Medulla oblongata (tissue), 1 donor: ENCODE measurements around the gene SERTM2.
A peak's percentile ranks its signal among the peaks of the same experiment; 100 is the strongest.
"Not testable (repeated sequence)": the region's sequence is repeated elsewhere in the genome, so short reads cannot be mapped to it uniquely, and the experiment has no call there.

Experiments
- DNase-seq: peaks from one replicate; pipeline ENCODE4 v3.0.0-alpha.2; 2015; ENCODE audit errors: extremely low spot score

SERTM2 gene

DNA sequence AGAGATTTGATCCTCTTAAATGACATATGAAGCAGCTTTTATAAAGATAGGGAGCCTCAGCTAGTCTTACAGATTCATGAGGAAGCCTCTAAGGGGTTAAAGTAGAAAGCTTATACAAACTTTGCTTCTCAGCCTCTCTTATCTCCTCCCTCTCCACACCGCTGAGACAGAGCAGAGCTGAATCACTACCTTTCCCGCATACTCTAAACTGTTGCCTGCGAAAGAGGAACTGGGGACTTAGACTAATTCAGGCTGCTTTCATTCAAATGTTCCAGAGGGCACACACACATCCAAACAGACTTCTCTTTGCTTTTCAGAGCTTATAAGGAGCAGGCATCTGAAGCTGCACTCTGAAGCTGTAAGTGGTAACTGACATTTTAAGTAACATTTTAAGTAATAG, at the start of gene SERTM2:
SERTM2 (plus strand) TSS at position 169 of the 400 bp plus-strand sequence. CDS start 7,213 bp downstream, outside the sequence.
- DNase-seq: peak; percentile 24

DNA sequence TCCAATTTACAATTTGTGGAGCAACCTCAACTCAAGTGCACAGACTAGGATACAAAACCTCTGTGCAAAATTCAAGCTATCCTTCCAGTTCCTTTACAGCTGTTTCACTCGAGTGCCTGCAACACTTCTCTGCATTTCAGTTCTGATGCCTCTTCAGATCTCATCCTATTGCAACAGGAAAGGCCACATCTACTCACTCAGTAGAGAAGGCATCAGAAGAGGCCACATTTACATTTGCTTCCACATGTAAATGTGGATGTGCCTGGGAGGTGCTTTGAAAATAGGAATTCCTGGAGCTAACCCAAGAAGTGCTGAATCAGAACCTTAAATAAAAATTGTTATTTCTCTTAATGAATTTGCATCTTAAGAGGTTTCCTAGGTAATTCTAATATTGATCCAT, 45.8 kb upstream of the SERTM2 start:
- DNase-seq: no peak

DNA sequence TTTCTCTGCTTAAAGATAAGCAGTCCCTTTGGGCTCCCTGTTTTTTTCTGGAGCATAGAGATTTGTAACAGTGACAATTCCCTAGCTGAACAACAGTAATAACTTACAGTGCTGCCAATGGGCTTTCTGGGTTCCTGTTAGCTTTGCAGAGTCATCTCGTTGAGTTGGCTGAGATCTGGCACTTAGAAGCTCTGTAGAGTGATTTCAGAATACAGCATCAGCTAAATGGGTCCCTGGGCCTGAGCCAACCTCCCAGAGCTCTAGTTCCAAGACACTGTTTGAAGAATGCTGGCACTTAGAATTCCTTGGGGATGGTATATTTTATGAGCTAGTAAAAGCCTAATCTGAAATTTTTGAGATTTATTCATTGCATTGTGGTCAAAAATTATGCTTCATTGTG, 43.5 kb upstream of the SERTM2 start:
- DNase-seq: no peak

DNA sequence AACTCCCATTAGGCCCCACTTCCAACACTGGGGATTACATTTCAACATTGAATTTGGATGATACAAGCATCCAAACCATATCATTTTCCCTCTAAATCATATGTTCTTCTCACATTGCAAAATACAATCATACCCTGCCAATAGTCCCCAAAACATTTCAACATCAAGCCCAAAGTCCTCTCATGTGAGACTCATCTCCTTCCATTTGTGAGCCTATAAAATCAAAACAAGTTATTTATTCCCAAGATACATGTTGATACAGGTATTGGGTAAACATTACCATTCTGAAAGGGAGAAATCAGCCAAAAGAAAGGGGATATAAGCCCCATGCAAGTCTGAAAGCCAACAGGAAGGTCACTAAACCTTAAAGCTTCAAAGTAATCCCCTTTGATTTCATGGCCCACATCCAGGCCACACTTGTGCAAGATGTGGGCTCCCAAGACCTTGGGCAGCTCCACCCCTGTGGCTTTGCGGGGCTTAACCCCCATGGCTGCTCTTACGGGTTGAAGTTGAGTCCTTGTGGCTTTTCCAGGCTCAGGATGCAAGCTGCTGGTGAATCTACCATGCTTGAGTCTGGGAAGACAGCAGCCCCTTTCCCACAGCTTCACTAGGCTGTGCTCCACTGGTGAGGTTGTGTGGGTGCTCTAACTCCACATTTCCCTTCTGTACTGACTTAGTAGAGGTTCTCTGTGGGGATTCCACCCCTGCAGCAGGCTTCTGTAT, 40.6 kb upstream of the SERTM2 start:
- DNase-seq: no peak

DNA sequence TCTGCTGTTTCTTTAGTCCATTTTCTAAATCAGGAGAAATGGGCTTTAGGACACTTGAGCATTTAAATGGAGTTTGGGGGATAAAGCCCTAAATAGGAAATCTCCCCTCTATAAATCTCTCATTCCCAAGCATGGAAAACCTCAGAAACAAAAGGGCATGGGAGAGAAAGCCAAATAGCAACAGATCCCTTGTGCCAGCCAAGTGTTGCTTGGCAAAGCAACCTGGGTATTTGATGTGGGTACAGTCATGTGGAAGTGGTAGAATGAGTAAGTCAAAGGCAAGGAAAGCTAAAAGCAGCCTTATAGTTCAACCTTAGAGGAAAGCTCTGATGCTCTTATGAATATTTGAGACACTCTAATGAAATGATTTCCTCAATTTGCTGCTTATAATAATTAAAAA, 29.5 kb upstream of the SERTM2 start:
- peak; percentile 2 for DNase-seq

DNA sequence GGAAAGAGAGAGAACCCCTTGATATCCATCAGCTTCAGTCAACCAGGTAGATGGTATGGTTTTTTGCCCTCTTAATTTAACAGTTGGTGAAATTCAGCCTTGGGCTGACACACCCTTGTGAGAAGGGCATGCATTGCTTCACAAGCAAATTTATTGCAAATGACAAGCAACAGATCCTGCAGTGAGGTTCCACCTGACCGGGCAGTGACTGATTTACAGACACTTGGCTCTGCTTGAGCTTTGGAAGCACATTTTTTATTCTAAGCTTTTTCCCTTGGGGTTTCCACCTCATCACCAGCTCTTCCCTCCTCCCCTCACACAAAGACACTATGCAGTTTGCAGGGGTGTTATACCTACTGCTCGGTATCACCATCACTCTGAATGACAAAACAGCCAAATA, 28.3 kb upstream of the SERTM2 start:
- DNase-seq: no peak

DNA sequence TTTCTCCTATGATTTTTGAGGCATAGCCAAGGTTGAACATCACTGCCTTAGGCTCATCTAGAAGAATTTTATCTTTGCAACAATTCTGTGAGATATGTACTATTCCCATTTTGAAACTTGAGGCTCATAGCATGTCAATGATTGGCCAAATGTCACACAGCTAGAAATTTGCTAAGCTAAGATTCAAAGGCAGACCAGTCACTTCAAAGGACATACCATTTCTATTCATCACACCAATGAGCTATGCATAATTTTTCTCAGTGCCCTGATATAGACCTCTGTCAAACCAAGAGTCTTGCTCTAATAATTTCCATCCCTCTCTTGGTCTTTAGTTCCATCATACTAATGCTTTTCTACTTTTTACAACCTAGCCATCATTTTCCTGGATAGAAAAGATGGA, 27.6 kb upstream of the SERTM2 start:
- DNase-seq: no peak

DNA sequence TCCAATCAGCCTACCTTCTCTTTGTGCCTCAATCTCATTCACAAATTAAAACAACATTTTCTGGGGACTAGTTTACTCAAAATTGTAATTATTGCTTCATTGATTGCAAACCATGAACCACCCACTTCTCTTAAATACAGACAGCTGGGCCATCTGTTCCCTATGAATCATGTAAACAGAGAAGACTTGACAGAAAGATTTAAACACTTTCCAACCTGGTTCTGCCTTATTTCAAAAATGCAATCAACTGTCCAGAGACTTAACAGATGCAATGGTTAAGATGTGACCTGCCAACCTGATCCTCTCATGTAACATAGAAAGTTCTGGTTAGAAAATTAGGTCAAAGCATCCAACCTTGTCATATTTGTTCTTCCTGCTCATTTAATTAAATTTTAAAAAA, 20.8 kb upstream of the SERTM2 start:
- no peak for DNase-seq

DNA sequence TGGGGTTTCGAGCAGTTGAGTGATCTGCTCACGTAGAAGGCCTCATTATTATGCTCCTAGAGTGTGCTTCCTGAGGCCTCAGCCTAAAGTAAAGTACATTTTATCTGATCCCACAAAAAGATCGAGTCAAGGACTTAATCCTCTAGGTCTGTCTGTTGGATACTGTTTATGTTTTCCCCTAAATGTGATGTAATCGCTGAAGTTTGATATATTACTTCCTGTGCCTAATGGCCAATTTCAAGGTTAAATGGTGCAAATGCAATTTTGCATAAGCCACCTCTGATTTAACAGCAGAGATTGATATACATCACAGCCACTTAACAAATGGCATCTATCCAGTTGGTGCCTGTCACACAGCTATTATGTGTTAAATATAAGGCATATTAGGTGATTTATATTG, 19.4 kb upstream of the SERTM2 start:
- DNase-seq: no peak

DNA sequence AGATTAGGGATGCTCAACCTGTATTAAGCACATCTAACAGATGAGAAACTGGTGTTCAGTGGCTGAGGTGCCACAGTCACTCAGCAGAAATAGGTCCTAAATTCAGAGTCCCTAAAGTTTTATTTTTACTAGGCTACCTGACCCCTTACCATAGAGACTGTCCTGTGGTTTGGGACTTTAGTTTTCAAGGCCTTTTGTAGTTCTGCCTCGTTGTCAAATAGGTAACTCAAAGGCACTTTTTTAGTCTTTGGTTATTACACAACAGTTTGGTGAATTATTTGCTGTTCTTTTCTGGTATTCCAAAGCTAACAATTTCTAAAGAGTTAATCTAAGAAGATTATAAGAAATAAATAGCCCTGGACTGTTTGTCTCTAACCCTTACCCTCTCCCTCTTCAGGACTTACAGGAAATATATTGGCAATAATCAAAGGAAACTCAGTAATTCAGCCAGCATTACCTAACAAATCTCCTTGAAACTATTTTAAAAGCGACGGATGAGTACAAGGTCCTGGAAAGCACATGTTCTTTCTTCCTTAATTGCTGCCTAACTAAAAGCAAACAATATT, 12.8 kb upstream of the SERTM2 start:
- DNase-seq: no peak

DNA sequence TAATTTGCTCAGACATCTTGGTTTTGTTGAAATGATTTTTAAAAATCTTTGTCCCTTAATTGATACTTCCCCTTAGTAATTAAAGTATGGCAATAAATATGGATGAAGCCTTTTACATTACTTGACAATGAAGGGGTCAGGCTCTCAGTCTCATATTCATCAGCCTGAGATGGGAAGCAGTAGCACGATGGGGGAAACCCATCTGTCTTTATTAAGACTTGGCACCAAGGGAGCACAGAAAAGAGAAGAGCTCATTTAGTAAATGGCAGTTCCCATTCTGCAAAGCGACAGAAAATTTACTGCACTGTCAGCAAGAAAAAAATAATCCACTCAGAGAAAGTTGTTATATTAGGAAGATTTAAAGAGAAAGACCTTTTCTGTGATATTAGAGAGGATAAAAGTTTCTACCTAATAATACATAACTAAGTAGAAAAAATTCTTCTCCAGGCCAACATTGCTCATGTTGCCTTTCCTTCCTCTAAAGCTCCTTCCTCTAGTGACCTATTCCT, 7.9 kb upstream of the SERTM2 start:
- no peak for DNase-seq

DNA sequence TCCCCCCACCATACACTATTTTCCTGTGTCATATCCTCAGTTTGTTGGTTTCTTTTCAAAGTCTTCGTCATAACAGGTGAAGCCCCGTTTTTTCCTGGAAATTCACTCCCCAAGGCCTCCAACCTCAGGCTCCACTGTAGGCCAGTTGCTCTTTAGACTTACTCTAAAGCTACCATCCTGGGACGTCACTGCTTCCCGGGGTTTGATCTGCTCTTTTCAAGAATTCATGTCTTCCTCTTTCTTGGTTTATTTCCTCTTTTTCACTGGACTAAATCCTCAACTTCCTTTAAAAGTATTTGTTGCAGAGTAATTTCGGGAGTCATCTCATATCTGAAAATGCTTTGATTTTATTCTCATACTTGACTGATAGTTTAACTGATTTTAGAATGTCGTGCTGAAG, 6.5 kb upstream of the SERTM2 start:
- peak; percentile 12 for DNase-seq

DNA sequence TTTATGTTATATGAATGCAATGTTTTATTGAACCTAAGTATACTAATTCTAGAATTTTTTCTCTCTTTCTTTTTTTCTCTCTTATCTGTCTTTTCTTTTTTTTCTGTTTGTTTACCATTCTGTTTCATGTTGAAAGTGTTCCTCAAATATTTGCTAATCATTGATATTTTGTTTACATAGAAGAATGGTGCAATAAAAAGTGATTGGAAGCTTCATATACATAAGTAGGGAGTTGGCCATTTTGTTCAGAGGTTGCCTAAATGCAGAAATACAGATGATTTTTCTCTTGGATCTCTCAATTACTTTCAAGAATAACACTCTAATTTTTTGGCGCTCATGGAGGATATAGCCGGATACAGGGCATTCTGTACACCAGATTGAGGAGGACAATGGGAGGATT, 5.7 kb upstream of the SERTM2 start:
- DNase-seq: no peak

DNA sequence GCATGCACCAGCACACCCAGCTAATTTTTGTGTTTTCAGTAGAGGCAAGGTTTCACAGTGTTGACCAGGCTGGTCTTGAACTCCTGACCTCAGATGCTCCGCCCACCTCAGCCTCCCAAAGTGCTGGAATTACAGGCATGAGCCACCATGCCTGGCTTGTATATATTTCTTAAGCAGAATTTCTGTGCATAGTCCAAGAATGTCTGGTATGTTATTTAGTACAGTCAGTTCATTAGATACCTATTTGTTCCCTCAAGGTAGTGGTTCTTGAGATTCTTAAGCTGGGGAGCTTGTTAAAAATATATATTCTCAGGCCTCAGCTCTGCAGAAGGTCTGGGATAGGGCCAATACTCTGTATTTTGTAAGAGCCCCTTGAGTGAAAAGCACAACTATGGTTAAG, 4.6 kb upstream of the SERTM2 start:
- DNase-seq: no peak

DNA sequence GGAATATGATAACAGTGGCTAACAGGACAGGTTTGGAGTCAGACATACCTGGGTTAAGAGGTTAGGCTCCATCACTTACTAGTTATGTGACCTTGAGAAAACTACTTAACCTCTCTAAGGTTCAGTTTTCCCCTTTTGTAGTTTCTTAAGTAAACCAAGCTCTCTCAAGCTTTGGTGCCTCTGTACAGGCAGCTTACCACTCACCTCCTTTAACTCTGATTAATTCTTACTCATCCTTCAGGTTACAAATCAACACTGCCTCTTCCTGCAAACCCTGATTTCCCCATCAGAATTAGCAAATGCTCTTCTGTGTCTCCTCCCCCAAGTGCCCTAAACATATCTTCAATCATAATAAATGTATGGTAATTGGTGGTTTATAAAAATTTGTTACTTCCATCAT, 3.5 kb upstream of the SERTM2 start:
- no peak for DNase-seq

DNA sequence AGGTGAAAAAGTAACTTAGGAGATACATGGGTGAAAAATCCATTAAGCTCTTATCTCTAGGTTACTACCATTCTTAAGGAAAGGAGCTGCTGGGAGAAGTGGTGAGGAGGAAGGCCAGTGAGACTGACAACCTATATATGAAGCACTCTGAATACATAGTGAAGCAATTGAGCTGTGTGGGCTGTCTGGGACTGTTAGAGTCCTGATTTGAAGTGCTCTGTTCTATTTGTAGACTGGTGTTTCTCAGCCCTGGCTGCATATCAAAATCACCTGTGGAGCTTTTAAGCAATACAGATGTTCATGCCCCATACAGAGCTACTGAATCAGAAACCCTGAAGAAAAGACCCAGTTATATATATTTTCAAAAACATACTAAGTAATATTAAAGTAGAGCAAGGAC, 3.9 kb downstream of the SERTM2 start:
- no peak for DNase-seq

DNA sequence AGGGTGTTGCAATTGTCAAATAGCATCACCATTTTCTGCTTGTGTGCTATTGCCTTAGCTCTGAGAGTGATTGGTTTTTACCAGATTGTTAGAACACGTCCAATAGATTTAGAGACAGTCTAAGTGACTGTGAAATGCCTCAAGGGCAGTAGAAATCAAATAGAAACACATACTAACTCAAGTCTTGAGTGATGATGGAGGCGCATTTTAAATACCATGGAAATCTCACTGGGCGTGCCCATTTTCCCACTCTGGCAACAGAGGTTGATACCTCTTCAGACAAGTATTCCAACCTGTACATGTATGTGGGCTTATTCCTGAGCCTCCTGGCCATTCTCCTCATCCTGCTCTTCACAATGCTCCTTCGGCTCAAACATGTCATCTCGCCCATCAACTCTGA, 7.2 kb downstream of the SERTM2 start:
- DNase-seq: no peak

DNA sequence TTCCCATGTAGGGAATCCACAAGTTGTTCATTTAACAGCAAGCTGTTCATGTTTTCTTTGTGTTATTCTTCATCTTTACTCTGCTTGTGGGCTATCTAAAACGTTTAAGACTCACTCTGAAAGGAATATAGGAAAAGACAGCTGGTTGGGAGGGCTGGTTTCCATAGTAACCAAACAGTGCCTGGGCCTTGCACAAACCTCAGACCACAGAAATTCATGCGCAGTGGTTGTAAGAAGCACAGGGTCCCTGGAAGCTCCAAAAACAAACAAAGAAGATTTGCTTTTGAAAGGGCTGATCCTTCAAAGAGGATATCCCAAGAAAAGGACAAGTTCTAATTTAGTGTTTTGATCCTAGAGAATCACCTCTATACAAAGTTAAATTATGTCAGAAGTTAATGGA, 7.8 kb downstream of the SERTM2 start:
- no peak for DNase-seq

DNA sequence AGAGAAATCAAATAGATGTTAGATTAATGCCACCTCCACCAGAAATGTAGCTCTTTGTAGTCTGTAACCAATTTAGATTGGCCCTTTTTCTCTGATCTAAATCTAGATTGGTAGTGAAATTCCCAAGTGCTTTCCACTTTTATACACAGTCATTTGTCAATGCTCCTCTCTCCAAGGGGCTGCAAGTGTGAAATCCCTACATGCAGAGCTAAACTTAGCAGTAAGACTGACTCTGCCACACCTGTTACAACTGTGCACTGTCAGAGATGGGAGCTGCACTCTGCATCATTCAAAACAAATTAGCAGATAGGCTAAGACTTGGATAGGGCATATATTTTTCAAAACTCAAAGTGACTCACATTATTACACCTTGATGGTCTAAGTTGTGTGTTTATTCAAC, 9.1 kb downstream of the SERTM2 start:
- DNase-seq: no peak

DNA sequence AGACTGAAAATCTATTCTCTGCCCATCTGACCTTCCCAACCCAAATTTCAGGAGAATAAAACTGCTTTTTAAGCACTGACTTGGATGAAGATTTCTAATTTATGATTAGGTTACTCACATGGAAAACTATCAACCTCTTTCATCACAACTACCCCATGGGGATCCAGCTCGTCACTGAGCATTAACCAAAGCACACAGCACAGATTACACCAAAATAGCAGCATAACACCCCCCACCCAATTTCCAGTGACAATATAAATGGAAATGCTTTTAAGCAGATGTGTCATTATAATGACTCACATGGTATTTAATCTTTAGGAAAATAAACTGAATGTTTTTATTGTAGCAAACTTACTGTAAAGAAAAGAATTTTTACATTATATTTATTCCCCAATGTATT, 9.7 kb downstream of the SERTM2 start:
- DNase-seq: no peak

DNA sequence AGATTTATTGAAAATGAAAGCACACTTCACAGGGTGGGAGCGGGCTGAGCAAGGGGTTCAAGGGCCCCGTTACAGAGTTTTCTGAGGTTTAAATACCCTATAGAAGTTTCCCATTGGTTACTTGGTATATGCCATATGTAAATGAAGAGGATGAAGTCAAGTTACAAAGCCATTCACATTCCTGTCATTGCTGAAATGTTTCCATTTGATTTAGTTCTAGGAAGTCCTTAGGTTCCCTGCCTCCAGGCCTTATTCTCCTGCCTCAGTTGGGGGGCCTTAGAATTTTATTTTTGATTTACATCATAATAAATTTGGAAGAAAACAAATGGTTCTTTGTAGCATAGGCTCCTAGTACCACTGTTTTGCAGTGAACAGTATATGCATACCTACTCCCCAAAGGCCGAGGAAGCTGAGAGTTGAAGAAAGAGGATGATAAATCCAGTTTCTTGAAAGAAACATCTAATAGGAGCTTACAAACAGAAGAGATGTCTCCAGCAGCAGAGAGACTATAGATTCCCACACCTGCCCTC, 31.8 kb downstream of the SERTM2 start:
- no peak for DNase-seq

DNA sequence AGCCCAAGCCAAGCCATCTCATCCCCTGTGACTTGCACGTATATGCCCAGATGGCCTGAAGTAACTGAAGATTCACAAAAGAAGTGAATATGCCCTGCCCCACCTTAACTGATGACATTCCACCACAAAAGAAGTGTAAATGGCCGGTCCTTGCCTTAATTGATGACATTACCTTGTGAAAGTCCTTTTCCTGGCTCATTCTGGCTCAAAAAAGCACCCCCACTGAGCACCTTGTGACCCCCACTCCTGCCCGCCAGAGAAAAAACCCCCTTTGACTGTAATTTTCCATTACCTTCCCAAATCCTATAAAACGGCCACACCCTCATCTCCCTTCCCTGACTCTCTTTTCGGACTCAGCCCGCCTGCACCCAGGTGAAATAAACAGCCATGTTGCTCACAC, 37.8 kb downstream of the SERTM2 start:
- DNase-seq: not testable (repeated sequence)

DNA sequence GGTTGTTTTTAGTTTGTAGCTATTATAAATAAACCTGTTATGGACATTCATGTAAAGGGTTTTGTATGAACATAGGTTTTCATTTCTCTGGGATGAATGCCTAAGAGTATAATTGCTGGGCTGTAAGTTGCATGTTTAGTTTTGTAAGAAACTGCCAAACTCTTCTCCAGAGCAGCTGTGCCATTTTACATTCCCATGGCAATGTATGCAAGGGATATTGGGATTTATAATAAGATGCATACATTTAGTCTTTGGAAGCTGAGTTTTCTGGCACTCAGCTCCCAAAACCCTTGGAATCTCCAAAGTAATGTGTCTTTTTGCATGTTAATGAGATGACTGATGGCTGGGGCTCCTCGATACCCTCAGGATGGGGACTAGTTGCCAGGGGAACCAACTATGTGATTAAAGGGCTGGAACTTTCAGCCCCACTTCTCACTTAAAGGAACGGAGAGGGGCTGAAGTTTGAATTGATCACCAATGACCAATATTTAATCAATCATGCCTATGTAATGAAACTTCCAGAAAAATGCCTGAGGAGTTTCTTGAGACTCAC, 44.0 kb downstream of the SERTM2 start:
- no peak for DNase-seq
